AG09319 (cell line): ENCODE measurements around the gene MTAP.

Experiments
- DNase-seq: peaks from one replicate; pipeline ENCODE4 v3.0.0-alpha.2; 2010; ENCODE audit warnings: low read depth; ENCODE audit errors: extremely low read depth
- CTCF ChIP-seq: IDR thresholded peaks from 2 replicates; pipeline ENCODE4 v1.5.1; 2011; ENCODE audit warnings: low read depth, mild to moderate bottlenecking, inconsistent platforms, low read length, moderate library complexity

MTAP gene

GRCh38 chr9:21804331-21804730 is 1.9 kb downstream of the MTAP start:
- no peak for DNase-seq

GRCh38 chr9:21804791-21805190 is 2.4 kb downstream of the MTAP start:
- no peak for DNase-seq

More at GRCh38 chr9:21804331-21804730, 1.9 kb downstream of the MTAP start:
- TF ChIP-seq CTCF = no peak

GRCh38 chr9:21806644-21807043 is 4.2 kb downstream of the MTAP start:
- DNase-seq = no peak
- TF ChIP-seq CTCF = no peak

More at GRCh38 chr9:21804791-21805190, 2.4 kb downstream of the MTAP start:
- TF ChIP-seq CTCF = no peak

- TF ChIP-seq CTCF = no peak
- DNase-seq = no peak
Observed at GRCh38 chr9:21810388-21810787, 8.0 kb downstream of the MTAP start.

- no peak for DNase-seq
- no peak for TF ChIP-seq CTCF
Observed at GRCh38 chr9:21810881-21811280, 8.4 kb downstream of the MTAP start.

GRCh38 chr9:21811914-21812313 is 9.5 kb downstream of the MTAP start:
- TF ChIP-seq CTCF = no peak
- DNase-seq = no peak

- no peak for TF ChIP-seq CTCF
- DNase-seq = no peak
Observed at GRCh38 chr9:21812415-21812814, 10.0 kb downstream of the MTAP start.
